Glutamatergic neuron (in vitro differentiated cells): ENCODE data around the gene FSHR. TPM values are rescaled to one million over a fixed set of nuclear protein-coding genes. Genes with fewer than 3 reads are reported as not detected.

ENCODE experiments used
- DNase-seq: peaks from one replicate; pipeline ENCODE4 v3.0.0; 2022
- H3K27ac Mint-ChIP-seq: one replicate; pipeline ENCODE4 v1.8.0; 2020; ENCODE audit warnings: mild to moderate bottlenecking, mixed read lengths, inconsistent platforms; ENCODE audit not compliant: unreplicated experiment
- H3K27me3 Mint-ChIP-seq: one replicate; pipeline ENCODE4 v1.8.0; 2020; ENCODE audit warnings: mild to moderate bottlenecking, moderate library complexity, mixed read lengths, inconsistent platforms; ENCODE audit not compliant: unreplicated experiment
- H3K36me3 Mint-ChIP-seq: one replicate; pipeline ENCODE4 v1.8.0; 2020; ENCODE audit warnings: mild to moderate bottlenecking, mixed read lengths, inconsistent platforms; ENCODE audit not compliant: unreplicated experiment
- H3K4me1 Mint-ChIP-seq: one replicate; pipeline ENCODE4 v1.8.0; 2020; ENCODE audit warnings: mild to moderate bottlenecking, low read depth, mixed read lengths, inconsistent platforms; ENCODE audit not compliant: unreplicated experiment
- H3K4me3 Mint-ChIP-seq: one replicate; pipeline ENCODE4 v1.8.0; 2020; ENCODE audit warnings: mild to moderate bottlenecking, mixed read lengths, inconsistent platforms; ENCODE audit not compliant: unreplicated experiment
- H3K9me3 Mint-ChIP-seq: one replicate; pipeline ENCODE4 v1.8.0; 2020; ENCODE audit warnings: mild to moderate bottlenecking, moderate library complexity, mixed read lengths, inconsistent platforms; ENCODE audit not compliant: unreplicated experiment
- total RNA-seq: library from RNA; stranded (reverse); fragmentation: NEBNext Ultra II Directional; extraction: Animal tissue kit (Norgen Biotek cat#: 25700); gene quantifications from one replicate; pipeline ENCODE4 v1.2.1, GENCODE V29; 2021; ENCODE audit not compliant: unreplicated experiment
- TF ChIP-seq, protein P1 (sequence below): fragments of 200-600 bp; sonication (generic); IDR thresholded peaks from one replicate; pipeline ENCODE4 v1.5.0; 2021; ENCODE audit not compliant: partially characterized antibody, unreplicated experiment

The FSHR gene
- total RNA-seq, 1 donor from 2014 or later = not detected

DNA sequence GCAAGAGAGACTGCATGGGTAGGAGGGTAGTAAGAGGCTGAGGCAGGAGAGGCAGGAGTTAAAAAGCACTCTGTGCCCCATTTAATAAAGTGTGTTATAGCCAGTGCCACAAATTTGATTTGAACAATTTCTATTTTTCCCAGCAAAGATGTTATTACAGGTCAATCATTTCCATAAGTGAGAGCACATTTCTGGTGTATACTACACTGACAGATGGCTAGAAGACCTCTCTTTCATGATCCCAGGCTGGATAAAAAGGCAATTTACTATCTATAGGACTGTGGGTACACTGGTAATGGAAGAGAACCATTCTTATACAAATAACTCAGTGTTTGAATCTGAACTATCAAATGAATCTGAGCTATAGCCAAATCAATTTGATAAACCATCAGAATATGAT is 176.2 kb downstream of the FSHR start:
- no peaks in the 10 kb centered on the region for H3K9me3 Mint-ChIP-seq
- no peak overlapping the region for H3K4me3 Mint-ChIP-seq
- DNase-seq = no peak
- H3K4me1 Mint-ChIP-seq = peaks cover 2% of the 10 kb centered on the region
- no peak overlapping the region for H3K27ac Mint-ChIP-seq
- H3K27me3 Mint-ChIP-seq = peaks cover 2% of the 10 kb centered on the region
- H3K36me3 Mint-ChIP-seq = no peaks in the 10 kb centered on the region
- TF ChIP-seq, protein P1, sequence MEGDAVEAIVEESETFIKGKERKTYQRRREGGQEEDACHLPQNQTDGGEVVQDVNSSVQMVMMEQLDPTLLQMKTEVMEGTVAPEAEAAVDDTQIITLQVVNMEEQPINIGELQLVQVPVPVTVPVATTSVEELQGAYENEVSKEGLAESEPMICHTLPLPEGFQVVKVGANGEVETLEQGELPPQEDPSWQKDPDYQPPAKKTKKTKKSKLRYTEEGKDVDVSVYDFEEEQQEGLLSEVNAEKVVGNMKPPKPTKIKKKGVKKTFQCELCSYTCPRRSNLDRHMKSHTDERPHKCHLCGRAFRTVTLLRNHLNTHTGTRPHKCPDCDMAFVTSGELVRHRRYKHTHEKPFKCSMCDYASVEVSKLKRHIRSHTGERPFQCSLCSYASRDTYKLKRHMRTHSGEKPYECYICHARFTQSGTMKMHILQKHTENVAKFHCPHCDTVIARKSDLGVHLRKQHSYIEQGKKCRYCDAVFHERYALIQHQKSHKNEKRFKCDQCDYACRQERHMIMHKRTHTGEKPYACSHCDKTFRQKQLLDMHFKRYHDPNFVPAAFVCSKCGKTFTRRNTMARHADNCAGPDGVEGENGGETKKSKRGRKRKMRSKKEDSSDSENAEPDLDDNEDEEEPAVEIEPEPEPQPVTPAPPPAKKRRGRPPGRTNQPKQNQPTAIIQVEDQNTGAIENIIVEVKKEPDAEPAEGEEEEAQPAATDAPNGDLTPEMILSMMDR = no peak

DNA sequence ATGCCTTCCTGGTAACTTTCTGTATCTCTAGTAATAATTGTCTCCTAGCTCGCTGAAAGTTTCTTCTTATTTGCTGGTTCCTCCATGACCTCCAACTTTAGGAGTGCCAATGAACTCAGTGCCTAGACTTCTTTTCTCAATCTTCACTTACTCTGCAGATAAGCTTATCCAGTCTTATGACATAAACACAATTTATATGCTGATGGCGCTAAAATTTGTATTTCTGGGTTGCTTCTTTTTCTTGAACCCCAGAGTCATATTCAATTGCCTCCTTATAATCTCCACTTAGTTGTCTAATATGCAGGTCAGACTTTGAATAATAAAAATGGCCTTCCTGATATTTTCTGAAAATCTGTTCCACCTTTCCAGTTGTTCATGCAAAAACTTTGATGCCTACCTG is 182.5 kb downstream of the FSHR start:
- TF ChIP-seq, protein P1 = no peak
- Mint-ChIP-seq H3K9me3 (no peaks in the 10 kb centered on the region), H3K4me3 (no peak overlapping the region), H3K4me1 (no peaks in the 10 kb centered on the region), H3K27ac (no peak overlapping the region), H3K36me3 (no peaks in the 10 kb centered on the region), H3K27me3 (no peaks in the 10 kb centered on the region)
- no peak for DNase-seq

DNA sequence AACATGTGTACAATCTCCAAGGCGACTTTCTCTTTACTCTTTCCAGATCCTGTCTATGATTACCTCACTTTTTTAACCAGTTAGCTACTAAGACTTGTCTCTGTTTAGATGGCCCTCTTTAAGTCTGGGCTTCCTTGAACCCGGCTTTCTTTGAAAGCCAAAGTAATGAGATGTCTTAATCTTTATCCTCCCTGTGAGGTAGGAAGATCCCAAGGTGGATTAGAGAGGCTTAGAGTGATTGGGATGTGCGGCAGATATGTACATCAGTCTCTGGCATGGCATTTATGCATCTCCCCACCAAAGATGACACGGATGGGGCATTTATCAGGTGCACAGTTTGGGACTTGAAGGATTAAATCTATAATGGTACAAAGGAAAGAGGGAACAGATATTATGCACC is 186.3 kb downstream of the FSHR start:
- Mint-ChIP-seq H3K4me1 (no peaks in the 10 kb centered on the region), H3K9me3 (no peaks in the 10 kb centered on the region), H3K4me3 (no peak overlapping the region), H3K27ac (no peak overlapping the region), H3K27me3 (no peaks in the 10 kb centered on the region), H3K36me3 (no peaks in the 10 kb centered on the region)
- TF ChIP-seq, protein P1 = no peak
- DNase-seq = no peak

DNA sequence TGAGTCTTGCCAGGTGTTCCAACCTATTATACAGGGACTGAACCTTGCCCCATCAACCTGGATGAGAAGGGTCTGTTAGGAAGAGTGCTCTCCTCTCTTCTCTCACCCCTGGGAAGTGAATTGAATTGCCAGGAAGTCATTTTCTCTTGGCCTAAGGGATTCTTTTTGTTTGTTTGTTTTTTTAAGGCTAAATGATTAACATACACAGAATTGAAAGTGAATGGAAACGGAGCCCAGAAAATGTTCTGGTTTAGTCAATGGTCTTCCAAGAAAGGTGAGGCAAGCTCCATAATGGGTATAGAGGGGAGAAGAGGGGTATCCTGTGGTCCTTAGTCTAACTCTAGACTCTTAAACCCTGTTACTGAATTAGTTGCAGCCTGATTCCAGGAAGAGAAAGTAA is 189.1 kb downstream of the FSHR start:
- no peak overlapping the region for H3K27ac Mint-ChIP-seq
- H3K4me1 Mint-ChIP-seq = no peaks in the 10 kb centered on the region
- H3K4me3 Mint-ChIP-seq = no peak overlapping the region
- H3K9me3 Mint-ChIP-seq = no peaks in the 10 kb centered on the region
- no peak for DNase-seq
- TF ChIP-seq, protein P1 = no peak
- H3K36me3 Mint-ChIP-seq = peaks cover 4% of the 10 kb centered on the region
- H3K27me3 Mint-ChIP-seq = no peaks in the 10 kb centered on the region

DNA sequence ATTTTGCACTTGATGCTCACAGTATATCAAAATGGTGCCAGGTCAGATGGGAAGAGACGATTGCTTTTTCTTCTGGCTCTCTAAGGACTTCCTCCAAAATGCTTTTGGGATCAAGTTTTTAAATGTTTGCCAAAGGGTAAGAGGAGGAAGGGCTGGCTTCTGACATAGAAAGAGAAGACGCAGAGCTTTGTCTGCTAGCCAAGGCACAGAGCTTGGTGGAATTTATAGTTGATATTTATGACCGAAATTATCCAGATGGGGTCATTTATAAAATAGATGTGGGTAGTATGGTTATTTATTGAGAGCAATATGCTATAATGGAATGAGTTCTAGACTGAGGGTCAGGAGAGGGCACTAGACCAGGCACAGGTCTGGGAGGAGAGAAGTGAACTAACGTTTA is 193.3 kb downstream of the FSHR start:
- no peak overlapping the region for H3K27ac Mint-ChIP-seq
- no peak for DNase-seq
- no peaks in the 10 kb centered on the region for H3K27me3 Mint-ChIP-seq
- H3K9me3 Mint-ChIP-seq = no peaks in the 10 kb centered on the region
- H3K36me3 Mint-ChIP-seq = peaks cover 4% of the 10 kb centered on the region
- TF ChIP-seq, protein P1 = no peak
- H3K4me1 Mint-ChIP-seq = no peaks in the 10 kb centered on the region
- H3K4me3 Mint-ChIP-seq = no peak overlapping the region
